ENCODE measurements around the gene PLEKHA1. TPM values are rescaled to one million over a fixed set of nuclear protein-coding genes. Genes with fewer than 3 reads are reported as not detected.

The PLEKHA1 gene
- total RNA-seq, 1 experiment from 2014 or later: 30.6 TPM

DNA sequence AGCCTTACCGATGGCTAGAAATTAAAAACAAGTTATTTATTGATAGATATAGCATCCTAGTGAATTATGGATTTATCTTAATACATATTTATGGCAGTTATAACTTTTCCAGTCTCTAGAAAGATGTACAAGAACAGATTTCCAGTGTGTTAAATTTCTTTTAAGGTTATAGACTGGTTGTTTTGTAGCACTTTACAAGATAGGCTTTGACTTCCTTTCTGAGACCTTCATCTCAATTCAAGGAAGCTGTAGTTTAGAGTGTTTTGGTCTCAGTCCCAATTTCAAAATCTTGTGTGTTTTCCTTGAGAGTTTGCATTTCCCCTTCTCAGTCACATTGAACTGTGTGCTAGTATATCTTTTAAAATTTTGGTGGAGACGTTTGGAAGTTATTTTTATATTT lies 30.1 kb downstream of the PLEKHA1 start:
- H3K9me2 ChIP-seq (ENCODE audit: insufficient read depth): no peaks in the 10 kb centered on the region
- no peaks in the 10 kb centered on the region for H3K9me3 ChIP-seq (ENCODE audit: control insufficient read depth in 1 of 2, insufficient read depth in 1 of 2, low read depth in 1 of 2, low read length in 2 of 2)
- no peaks in the 10 kb centered on the region for H4K20me1 ChIP-seq (ENCODE audit: insufficient read depth)
- TF ChIP-seq, protein P1, sequence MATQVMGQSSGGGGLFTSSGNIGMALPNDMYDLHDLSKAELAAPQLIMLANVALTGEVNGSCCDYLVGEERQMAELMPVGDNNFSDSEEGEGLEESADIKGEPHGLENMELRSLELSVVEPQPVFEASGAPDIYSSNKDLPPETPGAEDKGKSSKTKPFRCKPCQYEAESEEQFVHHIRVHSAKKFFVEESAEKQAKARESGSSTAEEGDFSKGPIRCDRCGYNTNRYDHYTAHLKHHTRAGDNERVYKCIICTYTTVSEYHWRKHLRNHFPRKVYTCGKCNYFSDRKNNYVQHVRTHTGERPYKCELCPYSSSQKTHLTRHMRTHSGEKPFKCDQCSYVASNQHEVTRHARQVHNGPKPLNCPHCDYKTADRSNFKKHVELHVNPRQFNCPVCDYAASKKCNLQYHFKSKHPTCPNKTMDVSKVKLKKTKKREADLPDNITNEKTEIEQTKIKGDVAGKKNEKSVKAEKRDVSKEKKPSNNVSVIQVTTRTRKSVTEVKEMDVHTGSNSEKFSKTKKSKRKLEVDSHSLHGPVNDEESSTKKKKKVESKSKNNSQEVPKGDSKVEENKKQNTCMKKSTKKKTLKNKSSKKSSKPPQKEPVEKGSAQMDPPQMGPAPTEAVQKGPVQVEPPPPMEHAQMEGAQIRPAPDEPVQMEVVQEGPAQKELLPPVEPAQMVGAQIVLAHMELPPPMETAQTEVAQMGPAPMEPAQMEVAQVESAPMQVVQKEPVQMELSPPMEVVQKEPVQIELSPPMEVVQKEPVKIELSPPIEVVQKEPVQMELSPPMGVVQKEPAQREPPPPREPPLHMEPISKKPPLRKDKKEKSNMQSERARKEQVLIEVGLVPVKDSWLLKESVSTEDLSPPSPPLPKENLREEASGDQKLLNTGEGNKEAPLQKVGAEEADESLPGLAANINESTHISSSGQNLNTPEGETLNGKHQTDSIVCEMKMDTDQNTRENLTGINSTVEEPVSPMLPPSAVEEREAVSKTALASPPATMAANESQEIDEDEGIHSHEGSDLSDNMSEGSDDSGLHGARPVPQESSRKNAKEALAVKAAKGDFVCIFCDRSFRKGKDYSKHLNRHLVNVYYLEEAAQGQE (IDR thresholded peaks at IDR 0.05; ENCODE audit: low read depth): no peak
- TF ChIP-seq, protein P2, sequence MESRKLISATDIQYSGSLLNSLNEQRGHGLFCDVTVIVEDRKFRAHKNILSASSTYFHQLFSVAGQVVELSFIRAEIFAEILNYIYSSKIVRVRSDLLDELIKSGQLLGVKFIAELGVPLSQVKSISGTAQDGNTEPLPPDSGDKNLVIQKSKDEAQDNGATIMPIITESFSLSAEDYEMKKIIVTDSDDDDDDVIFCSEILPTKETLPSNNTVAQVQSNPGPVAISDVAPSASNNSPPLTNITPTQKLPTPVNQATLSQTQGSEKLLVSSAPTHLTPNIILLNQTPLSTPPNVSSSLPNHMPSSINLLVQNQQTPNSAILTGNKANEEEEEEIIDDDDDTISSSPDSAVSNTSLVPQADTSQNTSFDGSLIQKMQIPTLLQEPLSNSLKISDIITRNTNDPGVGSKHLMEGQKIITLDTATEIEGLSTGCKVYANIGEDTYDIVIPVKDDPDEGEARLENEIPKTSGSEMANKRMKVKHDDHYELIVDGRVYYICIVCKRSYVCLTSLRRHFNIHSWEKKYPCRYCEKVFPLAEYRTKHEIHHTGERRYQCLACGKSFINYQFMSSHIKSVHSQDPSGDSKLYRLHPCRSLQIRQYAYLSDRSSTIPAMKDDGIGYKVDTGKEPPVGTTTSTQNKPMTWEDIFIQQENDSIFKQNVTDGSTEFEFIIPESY (IDR thresholded peaks at IDR 0.05; ENCODE audit: extremely low read depth, insufficient replicate concordance, low read length): no peak
- TF ChIP-seq CEBPB (IDR thresholded peaks at IDR 0.05; ENCODE audit: low read depth) (no peak), SP1 (IDR thresholded peaks at IDR 0.05; ENCODE audit: low read depth) (no peak), CBX3 (IDR thresholded peaks at IDR 0.05; ENCODE audit: low read depth) (no peak), SIN3A (IDR thresholded peaks at IDR 0.05; ENCODE audit: low read depth) (no peak), YY1 (IDR thresholded peaks at IDR 0.05; ENCODE audit: extremely low read depth, insufficient replicate concordance, low read depth, low read length) (no peak), EZH2phosphoT487 (IDR thresholded peaks at IDR 0.05; ENCODE audit: borderline replicate concordance) (no peak), EZH2 (IDR thresholded peaks at IDR 0.05) (no peak), POLR2AphosphoS5 (IDR thresholded peaks at IDR 0.05; ENCODE audit: low read depth, low read length) (no peak), SRF (IDR thresholded peaks at IDR 0.05; ENCODE audit: low read depth) (no peak), EGR1 (IDR thresholded peaks at IDR 0.05; ENCODE audit: low read depth) (no peak)
- TF ChIP-seq, protein P3, sequence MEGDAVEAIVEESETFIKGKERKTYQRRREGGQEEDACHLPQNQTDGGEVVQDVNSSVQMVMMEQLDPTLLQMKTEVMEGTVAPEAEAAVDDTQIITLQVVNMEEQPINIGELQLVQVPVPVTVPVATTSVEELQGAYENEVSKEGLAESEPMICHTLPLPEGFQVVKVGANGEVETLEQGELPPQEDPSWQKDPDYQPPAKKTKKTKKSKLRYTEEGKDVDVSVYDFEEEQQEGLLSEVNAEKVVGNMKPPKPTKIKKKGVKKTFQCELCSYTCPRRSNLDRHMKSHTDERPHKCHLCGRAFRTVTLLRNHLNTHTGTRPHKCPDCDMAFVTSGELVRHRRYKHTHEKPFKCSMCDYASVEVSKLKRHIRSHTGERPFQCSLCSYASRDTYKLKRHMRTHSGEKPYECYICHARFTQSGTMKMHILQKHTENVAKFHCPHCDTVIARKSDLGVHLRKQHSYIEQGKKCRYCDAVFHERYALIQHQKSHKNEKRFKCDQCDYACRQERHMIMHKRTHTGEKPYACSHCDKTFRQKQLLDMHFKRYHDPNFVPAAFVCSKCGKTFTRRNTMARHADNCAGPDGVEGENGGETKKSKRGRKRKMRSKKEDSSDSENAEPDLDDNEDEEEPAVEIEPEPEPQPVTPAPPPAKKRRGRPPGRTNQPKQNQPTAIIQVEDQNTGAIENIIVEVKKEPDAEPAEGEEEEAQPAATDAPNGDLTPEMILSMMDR (IDR thresholded peaks at IDR 0.05 in 2 of 3, conservative IDR thresholded peaks at IDR 0.05 in 1 of 3; ENCODE audit: borderline replicate concordance in 1 of 3, insufficient read depth in 1 of 3, low read depth in 2 of 3, low read length in 2 of 3): no peak
- TF ChIP-seq, protein P4, sequence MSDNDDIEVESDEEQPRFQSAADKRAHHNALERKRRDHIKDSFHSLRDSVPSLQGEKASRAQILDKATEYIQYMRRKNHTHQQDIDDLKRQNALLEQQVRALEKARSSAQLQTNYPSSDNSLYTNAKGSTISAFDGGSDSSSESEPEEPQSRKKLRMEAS (IDR thresholded peaks at IDR 0.05): no peak
- TF ChIP-seq, protein P5, sequence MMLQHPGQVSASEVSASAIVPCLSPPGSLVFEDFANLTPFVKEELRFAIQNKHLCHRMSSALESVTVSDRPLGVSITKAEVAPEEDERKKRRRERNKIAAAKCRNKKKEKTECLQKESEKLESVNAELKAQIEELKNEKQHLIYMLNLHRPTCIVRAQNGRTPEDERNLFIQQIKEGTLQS (IDR thresholded peaks at IDR 0.05): no peak
- DNase-seq (ENCODE audit: low read depth, low spot score) (no peak), ATAC-seq (no peak)
- no peaks in the 10 kb centered on the region for H3K27me3 ChIP-seq (ENCODE audit: insufficient read depth, low read length)
- no peak overlapping the region for H3K4me3 ChIP-seq (replicated peaks in 1 of 2; ENCODE audit: low read depth in 1 of 2, low read length in 2 of 2)
- CTCF ChIA-PET: no interaction called here
- H3K36me3 ChIP-seq (ENCODE audit: control insufficient read depth in 1 of 2, insufficient read depth in 2 of 2, low read length in 2 of 2): peaks cover 0 to 4% of the 10 kb centered on the region in 2 experiments; a peak in 2 of 4 replicates
- H3K4me1 ChIP-seq (ENCODE audit: control insufficient read depth in 1 of 2, insufficient read depth in 2 of 2, low read length in 2 of 2): no peaks in the 10 kb centered on the region
- POLR2A ChIA-PET: no interaction called here
- no peaks in the 10 kb centered on the region for H3K79me2 ChIP-seq (ENCODE audit: insufficient read depth, low read length)
- no peak overlapping the region for H2AFZ ChIP-seq (ENCODE audit: low read depth, low read length, poor library complexity, severe bottlenecking)
- RAD21 ChIA-PET (ENCODE audit: low non-redundant PET in 1 of 2, low total read pairs in 2 of 2, uncharacterized antibody in 2 of 2, unreplicated experiment in 2 of 2): no interaction called here
- BruUV-seq (replicated peaks): no TSS peak
- H3K4me2 ChIP-seq (ENCODE audit: low read length): no peak overlapping the region
- no peak overlapping the region for H3K27ac ChIP-seq (ENCODE audit: low read depth, low read length)
- intact Hi-C loops (cut with micrococcal nuclease): no loop called here
- H3K9ac ChIP-seq (ENCODE audit: low read length): no peak overlapping the region
